Suprapubic skin (tissue), 4 donors: ENCODE data around the gene SHFL. TPM values are rescaled to one million over a fixed set of nuclear protein-coding genes. Genes with fewer than 3 reads are reported as not detected.

Source experiments
- DNase-seq, 2 donors: peaks; one replicate each; pipeline ENCODE4 v3.0.0-alpha.2; 2019; ENCODE audit warnings: low spot score in 2 of 2
- H3K27ac ChIP-seq: fragments of 200-600 bp; sonication (generic); one replicate; pipeline ENCODE4 v1.5.1; 2019
- H3K27me3 ChIP-seq: fragments of 200-600 bp; sonication (generic); one replicate; pipeline ENCODE4 v1.5.1; 2019
- H3K36me3 ChIP-seq: fragments of 200-600 bp; sonication (generic); one replicate; pipeline ENCODE4 v1.5.1; 2019
- H3K4me1 ChIP-seq: fragments of 200-600 bp; sonication (generic); one replicate; pipeline ENCODE4 v1.5.1; 2019
- H3K4me3 ChIP-seq: fragments of 200-600 bp; sonication (generic); one replicate; pipeline ENCODE4 v1.5.1; 2019; ENCODE audit warnings: mild to moderate bottlenecking
- H3K9me3 ChIP-seq: fragments of 200-600 bp; sonication (generic); one replicate; pipeline ENCODE4 v1.5.1; 2019
- CTCF ChIP-seq, 2 donors: fragments of 200-600 bp in 1 of 2; fragments of 450-650 bp in 1 of 2; sonication (generic) in 1 of 2; IDR thresholded peaks; one replicate each; pipeline ENCODE4 v1.5.1; 2016 to 2019; ENCODE audit warnings: antibody characterized with exemption in 2 of 2, mild to moderate bottlenecking in 1 of 2, moderate library complexity in 1 of 2
- EP300 ChIP-seq: sonication (generic); formaldehyde crosslinking; IDR thresholded peaks from one replicate; pipeline ENCODE4 v1.6.1; 2017; ENCODE audit warnings: antibody characterized with exemption
- POLR2A ChIP-seq, 2 donors: fragments of 450-650 bp; IDR thresholded peaks; one replicate each; pipeline ENCODE4 v1.6.1; 2017; ENCODE audit warnings: antibody characterized with exemption in 2 of 2, mild to moderate bottlenecking in 2 of 2, moderate library complexity in 2 of 2
- POLR2AphosphoS5 ChIP-seq, 3 donors: sonication (generic); formaldehyde crosslinking; IDR thresholded peaks; one replicate each; pipeline ENCODE4 v1.6.1; 2017; ENCODE audit warnings: antibody characterized with exemption in 3 of 3
- WGBS: methylation state at CpG from one replicate; pipeline ENCODE4 v1.1.5; 2018; 5-methylcytosine and 5-hydroxymethylcytosine counted together
- total RNA-seq, 4 donors: library from RNA; depleted of rRNA; stranded (reverse); fragments of >200 nt; gene quantifications; one replicate each; pipeline ENCODE4 v1.1.0, GENCODE V29; 2016

The SHFL gene
- total RNA-seq, 4 donors from 2014 or later = 11.8 to 26.7 (median 22.3) TPM

GRCh38 chr19:10112895-10113591 is 26.9 kb downstream of the SHFL start:
- 14% methylated on average over 17 of the region's 25 CpGs for WGBS
- no peaks in the 10 kb centered on the region for H3K27me3 ChIP-seq
- TF ChIP-seq CTCF (IDR thresholded peaks at IDR 0.05) (peak in 1 of 2 donors; percentile 67), POLR2AphosphoS5 (IDR thresholded peaks at IDR 0.05) (no peak)
- no peak overlapping the region for H3K27ac ChIP-seq
- peak in 1 of 2 donors; percentile 77 for DNase-seq
- peaks cover 78% of the 10 kb centered on the region for H3K36me3 ChIP-seq
- peaks cover 21% of the 10 kb centered on the region for H3K4me1 ChIP-seq
- no peak overlapping the region for H3K4me3 ChIP-seq
- no peaks in the 10 kb centered on the region for H3K9me3 ChIP-seq

DNA sequence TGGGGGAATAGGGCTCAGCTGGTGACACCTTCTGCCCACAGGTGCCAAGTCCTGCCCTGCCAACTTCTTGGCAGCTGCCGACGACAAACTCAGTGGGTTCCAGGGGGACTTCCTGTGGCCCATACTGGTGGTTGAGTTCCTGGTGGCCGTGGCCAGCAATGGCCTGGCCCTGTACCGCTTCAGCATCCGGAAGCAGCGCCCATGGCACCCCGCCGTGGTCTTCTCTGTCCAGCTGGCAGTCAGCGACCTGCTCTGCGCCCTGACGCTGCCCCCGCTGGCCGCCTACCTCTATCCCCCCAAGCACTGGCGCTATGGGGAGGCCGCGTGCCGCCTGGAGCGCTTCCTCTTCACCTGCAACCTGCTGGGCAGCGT is 27.5 kb downstream of the SHFL start:
- no peak for TF ChIP-seq POLR2AphosphoS5 (IDR thresholded peaks at IDR 0.05)
- TF ChIP-seq EP300 = no peak
- Histone ChIP-seq H3K4me3 (no peak overlapping the region), H3K27me3 (no peaks in the 10 kb centered on the region), H3K27ac (no peak overlapping the region), H3K9me3 (no peaks in the 10 kb centered on the region), H3K36me3 (peaks cover 76% of the 10 kb centered on the region), H3K4me1 (peaks cover 24% of the 10 kb centered on the region)
- 71% methylated on average over 13 of the region's 19 CpGs for WGBS
- no peak for DNase-seq

- no peaks in the 10 kb centered on the region for H3K9me3 ChIP-seq
- peaks cover 72% of the 10 kb centered on the region for H3K36me3 ChIP-seq
- TF ChIP-seq POLR2A (IDR thresholded peaks at IDR 0.05) = no peak
- TF ChIP-seq EP300 = no peak
- no peak for TF ChIP-seq CTCF (IDR thresholded peaks at IDR 0.05)
- no peak for TF ChIP-seq POLR2AphosphoS5 (IDR thresholded peaks at IDR 0.05)
- H3K27me3 ChIP-seq = no peaks in the 10 kb centered on the region
- no peak overlapping the region for H3K27ac ChIP-seq
- H3K4me3 ChIP-seq = no peak overlapping the region
- DNase-seq = no peak
- H3K4me1 ChIP-seq = peaks cover 29% of the 10 kb centered on the region
- 86% methylated on average over 36 of the region's 43 CpGs for WGBS
Observed at GRCh38 chr19:10113964-10114650, 28.0 kb downstream of the SHFL start.

- Histone ChIP-seq H3K27ac (no peak overlapping the region), H3K4me3 (no peak overlapping the region), H3K36me3 (peaks cover 65% of the 10 kb centered on the region), H3K27me3 (no peaks in the 10 kb centered on the region), H3K4me1 (peaks cover 33% of the 10 kb centered on the region), H3K9me3 (no peaks in the 10 kb centered on the region)
- TF ChIP-seq EP300 (no peak), POLR2A (IDR thresholded peaks at IDR 0.05) (no peak), POLR2AphosphoS5 (IDR thresholded peaks at IDR 0.05) (no peak), CTCF (IDR thresholded peaks at IDR 0.05) (no peak)
- WGBS = 75% methylated on average over 14 of the region's 26 CpGs
- no peak for DNase-seq
Observed at GRCh38 chr19:10114651-10115391, 28.7 kb downstream of the SHFL start.

DNA sequence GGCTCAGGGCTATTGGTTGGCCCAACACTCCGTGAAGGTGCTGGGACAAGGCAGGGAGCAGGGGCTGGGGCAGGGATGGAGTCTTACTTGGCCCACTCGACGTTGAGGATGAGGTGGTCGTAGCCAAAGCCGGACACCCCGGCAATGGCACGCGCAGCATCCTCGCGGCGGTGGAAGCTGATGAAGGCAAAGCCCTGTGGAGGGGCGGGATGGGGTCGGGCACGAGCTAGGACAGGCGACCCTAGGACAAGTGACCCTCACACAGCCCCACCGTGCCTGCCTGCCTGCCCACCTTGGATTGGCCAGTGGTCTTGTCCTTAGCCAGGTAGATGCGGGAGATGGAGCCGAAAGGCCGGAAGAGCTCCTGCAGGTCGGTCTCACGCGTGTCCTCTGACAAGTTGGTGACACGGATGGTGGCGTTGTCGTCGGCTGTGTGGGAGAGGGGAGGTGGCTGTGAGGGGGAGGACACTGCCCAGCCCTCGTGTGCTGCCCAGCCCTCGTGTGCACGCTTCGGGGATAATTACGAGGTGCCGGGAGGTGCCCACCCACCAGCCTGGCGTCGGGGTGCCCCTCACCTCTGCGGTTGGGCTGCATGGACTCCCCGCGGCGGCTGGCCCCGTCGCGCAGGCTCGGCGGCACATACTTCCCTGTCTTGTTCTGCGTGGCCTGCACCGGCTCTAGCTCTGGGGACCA is 29.4 kb downstream of the SHFL start:
- peaks cover 58% of the 10 kb centered on the region for H3K36me3 ChIP-seq
- WGBS = 89% methylated on average over 30 of the region's 45 CpGs

More for the DNA sequence above, 29.4 kb downstream of the SHFL start:
- Histone ChIP-seq H3K27me3 (no peaks in the 10 kb centered on the region), H3K4me1 (peaks cover 40% of the 10 kb centered on the region), H3K4me3 (no peak overlapping the region), H3K9me3 (no peaks in the 10 kb centered on the region), H3K27ac (no peak overlapping the region)
- DNase-seq = no peak
- no peak for TF ChIP-seq CTCF (IDR thresholded peaks at IDR 0.05)
- TF ChIP-seq EP300 = no peak
- no peak for TF ChIP-seq POLR2A (IDR thresholded peaks at IDR 0.05)
- no peak for TF ChIP-seq POLR2AphosphoS5 (IDR thresholded peaks at IDR 0.05)
